KMS-11 (cell line): Measurements from ENCODE around the gene TAC1.
"Not testable (repeated sequence)": the region's sequence is repeated elsewhere in the genome, so short reads cannot be mapped to it uniquely, and the experiment has no call there.

ENCODE experiments used
- H2AFZ ChIP-seq: fragments of 200-600 bp; sonication (generic); 2 replicates; pipeline ENCODE4 v1.6.1; 2016; ENCODE audit warnings: antibody characterized with exemption, mixed run types, low read depth
- H3K27ac ChIP-seq: fragments of 200-600 bp; sonication (generic); 2 replicates; pipeline ENCODE4 v1.6.1; 2016; ENCODE audit warnings: mild to moderate bottlenecking, mixed run types
- H3K27me3 ChIP-seq: fragments of 200-600 bp; sonication (generic); 2 replicates; pipeline ENCODE4 v1.6.1; 2017; ENCODE audit warnings: mild to moderate bottlenecking, low read depth, mixed run types, moderate library complexity; ENCODE audit not compliant: insufficient read depth
- H3K36me3 ChIP-seq: fragments of 200-600 bp; sonication (generic); 2 replicates; pipeline ENCODE4 v1.6.1; 2017; ENCODE audit warnings: mild to moderate bottlenecking, mixed run types; ENCODE audit not compliant: insufficient read depth
- H3K4me1 ChIP-seq: fragments of 200-600 bp; sonication (generic); 2 replicates; pipeline ENCODE4 v1.6.1; 2016; ENCODE audit warnings: mild to moderate bottlenecking, low read depth, mixed run types; ENCODE audit not compliant: poor library complexity, severe bottlenecking
- H3K4me2 ChIP-seq: fragments of 200-600 bp; sonication (generic); 2 replicates; pipeline ENCODE4 v1.7.0; 2016; ENCODE audit warnings: mild to moderate bottlenecking, mixed run types
- H3K4me3 ChIP-seq: fragments of 200-600 bp; sonication (generic); IDR thresholded peaks from 2 replicates; pipeline ENCODE4 v1.6.1; 2017; ENCODE audit warnings: low read depth, low read length, mixed read lengths; ENCODE audit not compliant: insufficient read depth
- H3K79me2 ChIP-seq: fragments of 200-600 bp; sonication (generic); 2 replicates; pipeline ENCODE4 v1.6.1; 2016; ENCODE audit warnings: low read depth, mixed run types; ENCODE audit not compliant: insufficient read depth
- H3K9ac ChIP-seq: fragments of 200-600 bp; sonication (generic); 2 replicates; pipeline ENCODE4 v1.6.1; 2016; ENCODE audit warnings: mild to moderate bottlenecking, mixed run types
- H4K20me1 ChIP-seq: fragments of 200-600 bp; sonication (generic); 2 replicates; pipeline ENCODE4 v1.6.1; 2016; ENCODE audit warnings: mild to moderate bottlenecking, mixed run types; ENCODE audit not compliant: insufficient read depth
- CTCF ChIP-seq: fragments of 200-600 bp; sonication (generic); conservative IDR thresholded peaks from 2 replicates; pipeline ENCODE4 v1.6.1; 2017; ENCODE audit warnings: low read depth, mild to moderate bottlenecking, antibody characterized with exemption, low read length, moderate library complexity, mixed read lengths

Gene TAC1

DNA sequence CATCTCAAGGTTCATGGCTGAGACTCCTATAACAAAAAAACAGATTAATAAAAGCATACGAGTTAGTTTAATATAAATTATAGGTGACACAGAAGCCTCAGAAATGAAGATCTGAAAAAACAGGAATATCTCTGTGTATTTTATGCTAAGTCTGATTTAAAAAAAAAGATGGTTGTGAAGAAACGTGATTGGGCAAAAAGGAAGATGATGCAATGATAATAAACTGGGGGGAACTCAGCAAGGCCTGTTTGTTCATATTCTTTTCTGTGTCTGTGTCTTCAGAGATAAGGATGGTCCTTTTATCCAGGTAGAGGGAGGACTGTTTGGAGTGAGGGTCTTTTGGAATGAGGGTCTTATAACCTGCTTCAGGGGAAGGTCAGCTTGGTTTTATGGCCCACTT, 25.9 kb downstream of the TAC1 start:
- Histone ChIP-seq H2AFZ (no peak overlapping the region), H3K4me1 (no peaks in the 10 kb centered on the region), H4K20me1 (no peaks in the 10 kb centered on the region), H3K27ac (no peak overlapping the region), H3K79me2 (no peaks in the 10 kb centered on the region), H3K4me2 (no peak overlapping the region), H3K36me3 (no peaks in the 10 kb centered on the region), H3K27me3 (no peaks in the 10 kb centered on the region), H3K9ac (no peak overlapping the region), H3K4me3 (no peak overlapping the region)
- TF ChIP-seq CTCF = no peak

DNA sequence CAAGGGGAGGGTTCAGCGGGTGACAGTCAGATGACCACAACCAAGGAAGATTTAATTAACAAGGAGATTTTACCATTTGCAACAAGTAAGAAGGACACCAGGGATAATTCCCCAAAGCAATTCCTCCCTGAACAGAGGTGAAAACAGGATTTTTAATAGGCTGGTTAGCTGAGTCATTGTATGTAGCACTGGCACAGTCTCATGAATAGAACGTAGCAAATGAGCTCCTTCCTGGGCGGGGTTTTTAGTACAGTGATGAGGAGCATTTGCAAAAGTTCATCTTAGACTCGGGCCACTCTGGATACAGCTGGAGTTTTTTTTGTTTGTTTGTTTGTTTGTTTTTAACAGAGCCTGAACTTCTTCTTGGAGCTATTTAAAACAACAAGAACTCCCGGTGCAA, 39.0 kb downstream of the TAC1 start:
- Histone ChIP-seq H3K9ac (no peak overlapping the region), H3K27me3 (no peaks in the 10 kb centered on the region), H3K36me3 (no peaks in the 10 kb centered on the region), H3K4me3 (no peak overlapping the region), H3K4me1 (no peaks in the 10 kb centered on the region), H2AFZ (no peak overlapping the region), H3K79me2 (no peaks in the 10 kb centered on the region), H4K20me1 (no peaks in the 10 kb centered on the region), H3K4me2 (no peak overlapping the region), H3K27ac (no peak overlapping the region)
- no peak for TF ChIP-seq CTCF

DNA sequence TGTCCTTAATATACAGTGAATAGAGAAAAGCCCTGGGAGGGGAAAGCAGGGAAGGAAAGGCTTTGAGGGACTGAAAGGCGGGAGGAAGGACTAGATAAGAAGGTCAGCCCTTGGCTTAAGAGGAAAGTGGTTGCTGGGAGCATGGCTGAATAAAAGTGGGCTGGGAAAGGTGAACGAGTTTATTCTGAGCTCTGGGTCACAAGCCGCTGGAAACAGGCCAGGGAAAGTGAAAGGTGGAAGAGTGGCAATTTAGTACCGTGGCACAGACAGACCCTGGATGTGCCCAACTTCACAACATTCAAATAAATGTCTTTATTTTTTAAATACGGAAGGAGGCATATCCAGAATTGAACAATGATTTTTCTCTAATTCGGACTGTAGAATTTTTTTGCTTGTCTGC, 39.7 kb downstream of the TAC1 start:
- no peak for TF ChIP-seq CTCF
- Histone ChIP-seq H3K4me3 (no peak overlapping the region), H2AFZ (no peak overlapping the region), H3K9ac (no peak overlapping the region), H3K27ac (no peak overlapping the region), H3K36me3 (no peaks in the 10 kb centered on the region), H3K27me3 (no peaks in the 10 kb centered on the region), H3K4me2 (no peak overlapping the region), H4K20me1 (no peaks in the 10 kb centered on the region), H3K4me1 (no peaks in the 10 kb centered on the region), H3K79me2 (no peaks in the 10 kb centered on the region)

GRCh38 chr7:97772045-97772901, 40.4 kb downstream of the TAC1 start:
- Histone ChIP-seq H3K36me3 (no peaks in the 10 kb centered on the region), H3K27me3 (no peaks in the 10 kb centered on the region), H4K20me1 (no peaks in the 10 kb centered on the region), H3K79me2 (no peaks in the 10 kb centered on the region), H3K9ac (no peak overlapping the region), H3K4me2 (no peak overlapping the region), H3K27ac (no peak overlapping the region), H2AFZ (no peak overlapping the region), H3K4me3 (no peak overlapping the region), H3K4me1 (no peaks in the 10 kb centered on the region)
- TF ChIP-seq CTCF = no peak

DNA sequence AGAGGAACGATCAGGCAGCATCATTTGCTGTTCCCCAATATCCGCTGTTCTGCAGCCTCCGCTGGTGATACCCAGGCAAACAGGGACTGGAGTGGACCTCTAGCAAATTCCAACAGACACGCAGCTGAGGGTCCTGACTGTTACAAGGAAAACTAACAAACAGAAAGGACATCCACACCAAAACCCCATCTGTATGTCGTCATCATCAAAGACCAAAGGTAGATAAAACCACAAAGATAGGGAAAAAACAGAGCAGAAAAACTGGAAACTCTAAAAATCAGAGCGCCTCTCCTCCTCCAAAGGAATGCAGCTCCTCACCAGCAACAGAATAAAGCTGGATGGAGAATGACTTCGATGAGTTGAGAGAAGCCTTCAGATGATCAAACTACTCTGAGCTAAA, 54.5 kb downstream of the TAC1 start:
- H3K4me3 ChIP-seq, H3K79me2 ChIP-seq, H3K4me1 ChIP-seq, H3K27ac ChIP-seq, H3K9ac ChIP-seq, H4K20me1 ChIP-seq, H3K4me2 ChIP-seq, H3K36me3 ChIP-seq, H2AFZ ChIP-seq, H3K27me3 ChIP-seq: not testable (repeated sequence)
